SU-DHL-6 (cell line): Measurements from ENCODE around the gene MAST4.
A peak's percentile ranks its signal among the peaks of the same experiment; 100 is the strongest.

ENCODE experiments used
- H2AFZ ChIP-seq: fragments of 200-600 bp; sonication (generic); 2 replicates; pipeline ENCODE4 v1.6.1; 2014; ENCODE audit warnings: low read depth, mild to moderate bottlenecking, moderate library complexity, mixed read lengths, antibody characterized with exemption, low read length; ENCODE audit not compliant: severe bottlenecking
- H3F3A ChIP-seq: fragments of 200-600 bp; shearing (Covaris generic); 2 replicates; pipeline ENCODE4 v1.6.0; 2016; ENCODE audit warnings: antibody characterized with exemption, mild to moderate bottlenecking; ENCODE audit not compliant: insufficient read depth
- H3K27ac ChIP-seq: fragments of 200-600 bp; sonication (generic); 2 replicates; pipeline ENCODE4 v1.5.1; 2016; ENCODE audit warnings: low read depth, mild to moderate bottlenecking, low read length, moderate library complexity, mixed read lengths
- H3K27me3 ChIP-seq: fragments of 200-600 bp; sonication (generic), shearing (Covaris generic); 2 replicates; pipeline ENCODE4 v1.6.0; 2014; ENCODE audit warnings: mild to moderate bottlenecking, low read length
- H3K36me3 ChIP-seq: fragments of 200-600 bp; sonication (generic); 2 replicates; pipeline ENCODE4 v1.6.1; 2014; ENCODE audit warnings: mild to moderate bottlenecking, low read length, mixed read lengths
- H3K4me2 ChIP-seq: fragments of 300-600, 200-600 bp; shearing (Covaris generic), sonication (generic); 2 replicates; pipeline ENCODE4 v1.6.0; 2014; ENCODE audit warnings: low read length, low read depth, mild to moderate bottlenecking; ENCODE audit not compliant: poor library complexity, severe bottlenecking
- H3K4me3 ChIP-seq: fragments of 200-600 bp; sonication (generic); 2 replicates; pipeline ENCODE4 v1.5.1; 2014; ENCODE audit warnings: antibody characterized with exemption, low read length, mild to moderate bottlenecking, mixed read lengths; ENCODE audit not compliant: insufficient read depth, poor library complexity, severe bottlenecking
- H3K79me2 ChIP-seq: fragments of 200-600 bp; sonication (generic); 2 replicates; pipeline ENCODE4 v1.6.1; 2014; ENCODE audit warnings: mild to moderate bottlenecking, low read length, moderate library complexity; ENCODE audit not compliant: insufficient read depth
- H3K9ac ChIP-seq: fragments of 200-600 bp; sonication (generic); 2 replicates; pipeline ENCODE4 v1.7.0; 2014; ENCODE audit warnings: mild to moderate bottlenecking, low read length
- H3K9me2 ChIP-seq: fragments of 200-600 bp; sonication (generic); replicated peaks from 2 replicates; pipeline ENCODE4 v1.6.1; 2014; ENCODE audit warnings: low read length; ENCODE audit not compliant: insufficient read depth
- H3K9me3 ChIP-seq: fragments of 200-600 bp; sonication (generic); 2 replicates; pipeline ENCODE4 v1.6.1; 2014; ENCODE audit warnings: low read length, mixed read lengths; ENCODE audit not compliant: insufficient read depth
- H4K20me1 ChIP-seq: fragments of 200-600 bp; sonication (generic); 2 replicates; pipeline ENCODE4 v1.6.1; 2014; ENCODE audit warnings: low read depth, mild to moderate bottlenecking, antibody characterized with exemption, low read length, moderate library complexity, mixed read lengths
- CTCF ChIP-seq: fragments of 200-600 bp; sonication (generic); IDR thresholded peaks from one replicate; pipeline ENCODE4 v1.5.1; 2017; ENCODE audit warnings: antibody characterized with exemption, mild to moderate bottlenecking, low read length, moderate library complexity; ENCODE audit not compliant: insufficient read depth, poor library complexity, severe bottlenecking
- EZH2phosphoT487 ChIP-seq: fragments of 200-600 bp; sonication (generic), shearing (Covaris generic); conservative IDR thresholded peaks from 2 replicates; pipeline ENCODE4 v1.6.1; 2018; ENCODE audit warnings: mild to moderate bottlenecking, antibody characterized with exemption, low read length, moderate library complexity, mixed read lengths

MAST4 gene

GRCh38 chr5:67200809-67201562, 604.8 kb downstream of the MAST4 start:
- peaks cover 2% of the 10 kb centered on the region; the same call in 1 of the 2 replicates for H3K79me2 ChIP-seq
- no peak overlapping the region for H3K4me3 ChIP-seq
- TF ChIP-seq EZH2phosphoT487 = no peak
- TF ChIP-seq CTCF = no peak
- no peaks in the 10 kb centered on the region for H3K9me3 ChIP-seq
- H4K20me1 ChIP-seq = no peaks in the 10 kb centered on the region
- H3K9me2 ChIP-seq = no peaks in the 10 kb centered on the region
- peak overlapping the region; percentile 38; the same call in 1 of the 2 replicates for H3K27ac ChIP-seq
- peak overlapping the region; percentile 29 for H3K4me2 ChIP-seq
- no peaks in the 10 kb centered on the region for H3K36me3 ChIP-seq
- no peak overlapping the region for H3K9ac ChIP-seq
- H3F3A ChIP-seq = peaks cover 28% of the 10 kb centered on the region; the same call in 1 of the 2 replicates
- H2AFZ ChIP-seq = no peak overlapping the region
- no peaks in the 10 kb centered on the region for H3K27me3 ChIP-seq

GRCh38 chr5:67201897-67202549, 605.8 kb downstream of the MAST4 start:
- peak overlapping the region; percentile 68; the same call in 1 of the 2 replicates for H3K27ac ChIP-seq
- H2AFZ ChIP-seq = no peak overlapping the region
- H3K4me3 ChIP-seq = no peak overlapping the region
- H3F3A ChIP-seq = peaks cover 38% of the 10 kb centered on the region; the same call in 1 of the 2 replicates
- H3K36me3 ChIP-seq = no peaks in the 10 kb centered on the region
- H3K4me2 ChIP-seq = peak overlapping the region; percentile 43
- no peaks in the 10 kb centered on the region for H3K9me3 ChIP-seq
- no peaks in the 10 kb centered on the region for H3K9me2 ChIP-seq
- no peaks in the 10 kb centered on the region for H3K27me3 ChIP-seq
- H3K9ac ChIP-seq = no peak overlapping the region
- no peaks in the 10 kb centered on the region for H3K79me2 ChIP-seq
- TF ChIP-seq CTCF = no peak
- TF ChIP-seq EZH2phosphoT487 = no peak
- no peaks in the 10 kb centered on the region for H4K20me1 ChIP-seq

- no peaks in the 10 kb centered on the region for H3K9me3 ChIP-seq
- no peaks in the 10 kb centered on the region for H4K20me1 ChIP-seq
- H2AFZ ChIP-seq = peak overlapping the region; percentile 74
- no peaks in the 10 kb centered on the region for H3K79me2 ChIP-seq
- no peaks in the 10 kb centered on the region for H3K9me2 ChIP-seq
- H3K4me2 ChIP-seq = peak overlapping the region; percentile 43
- H3K36me3 ChIP-seq = no peaks in the 10 kb centered on the region
- H3F3A ChIP-seq = peaks cover 46% of the 10 kb centered on the region; the same call in 1 of the 2 replicates
- H3K27me3 ChIP-seq = no peaks in the 10 kb centered on the region
- no peak overlapping the region for H3K4me3 ChIP-seq
- TF ChIP-seq CTCF (no peak), EZH2phosphoT487 (no peak)
- H3K27ac ChIP-seq = peak overlapping the region; percentile 68
- H3K9ac ChIP-seq = no peak overlapping the region
Observed at GRCh38 chr5:67202828-67203227, 606.6 kb downstream of the MAST4 start.
